KG1 (cell line): ENCODE data around the gene PPY.
"Not testable (repeated sequence)": the region's sequence is repeated elsewhere in the genome, so short reads cannot be mapped to it uniquely, and the experiment has no call there.

Source experiments
- DNase-seq: peaks from one replicate; lab custom pipeline; 2025; lab: John Stamatoyannopoulos, UW

Gene PPY

DNA sequence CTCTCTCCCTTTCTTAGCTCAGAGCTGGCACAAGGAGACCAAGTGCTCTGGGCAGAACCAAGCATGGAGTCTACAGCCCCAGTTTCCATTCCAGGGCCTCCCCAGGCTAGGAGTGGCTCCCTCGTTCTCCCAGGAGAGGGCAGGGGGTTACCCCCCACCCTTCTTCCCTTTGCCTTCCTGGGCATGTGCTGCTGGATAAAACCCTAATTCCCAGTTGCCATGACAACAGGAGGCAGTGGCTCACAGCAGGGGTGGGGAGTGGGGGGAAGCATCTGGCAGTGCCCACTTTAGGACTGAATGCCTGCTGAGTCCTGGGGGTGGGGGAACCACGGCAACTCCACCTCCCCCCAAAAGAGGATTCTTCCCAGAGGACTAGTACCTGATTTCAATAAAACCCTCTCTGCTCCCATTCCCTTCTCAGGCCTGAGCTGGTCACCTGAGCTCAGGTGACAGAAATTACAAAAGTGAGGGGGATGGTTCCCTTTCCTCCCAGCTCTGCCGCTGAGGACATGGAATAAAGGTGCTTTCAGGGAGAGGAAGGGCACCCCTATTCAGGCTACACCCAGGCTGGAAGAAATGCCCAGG lies 36.8 kb downstream of the PPY start:
- DNase-seq, result no peak

DNA sequence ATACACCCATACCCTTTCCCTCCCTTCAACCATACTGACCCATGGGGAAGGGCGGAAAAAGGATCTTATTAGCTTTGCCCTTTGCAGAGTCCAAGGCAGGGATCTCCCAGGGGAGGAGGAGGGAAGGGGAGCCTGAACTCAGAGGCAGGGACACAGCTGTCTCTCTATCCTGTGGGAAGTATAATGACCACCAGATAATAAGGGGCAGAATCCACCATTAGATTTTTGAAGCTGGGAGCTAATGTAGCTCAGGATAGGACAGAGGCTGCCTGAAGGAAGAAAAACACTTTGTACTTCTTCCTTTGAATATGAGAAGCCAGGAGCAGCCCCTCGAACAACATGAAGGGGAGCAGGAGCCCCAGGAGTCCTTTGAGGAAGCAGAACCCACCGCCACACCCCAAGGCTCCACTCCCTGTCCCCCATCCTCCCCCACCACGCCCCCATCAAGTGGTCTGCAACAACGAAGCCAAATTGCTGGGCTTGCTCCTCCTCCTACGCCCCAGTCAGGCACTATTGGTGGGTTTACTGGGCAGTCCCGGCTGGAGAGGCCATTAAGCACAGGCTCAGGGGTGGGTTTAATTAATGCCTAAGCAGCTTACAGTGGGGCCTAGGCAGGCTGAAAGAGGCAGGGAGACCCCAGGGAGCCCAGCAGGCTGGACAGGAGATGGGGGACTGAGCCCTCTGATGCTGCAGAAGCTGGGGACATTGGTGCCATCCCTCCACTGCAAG lies 40.3 kb downstream of the PPY start:
- no peak for DNase-seq

DNA sequence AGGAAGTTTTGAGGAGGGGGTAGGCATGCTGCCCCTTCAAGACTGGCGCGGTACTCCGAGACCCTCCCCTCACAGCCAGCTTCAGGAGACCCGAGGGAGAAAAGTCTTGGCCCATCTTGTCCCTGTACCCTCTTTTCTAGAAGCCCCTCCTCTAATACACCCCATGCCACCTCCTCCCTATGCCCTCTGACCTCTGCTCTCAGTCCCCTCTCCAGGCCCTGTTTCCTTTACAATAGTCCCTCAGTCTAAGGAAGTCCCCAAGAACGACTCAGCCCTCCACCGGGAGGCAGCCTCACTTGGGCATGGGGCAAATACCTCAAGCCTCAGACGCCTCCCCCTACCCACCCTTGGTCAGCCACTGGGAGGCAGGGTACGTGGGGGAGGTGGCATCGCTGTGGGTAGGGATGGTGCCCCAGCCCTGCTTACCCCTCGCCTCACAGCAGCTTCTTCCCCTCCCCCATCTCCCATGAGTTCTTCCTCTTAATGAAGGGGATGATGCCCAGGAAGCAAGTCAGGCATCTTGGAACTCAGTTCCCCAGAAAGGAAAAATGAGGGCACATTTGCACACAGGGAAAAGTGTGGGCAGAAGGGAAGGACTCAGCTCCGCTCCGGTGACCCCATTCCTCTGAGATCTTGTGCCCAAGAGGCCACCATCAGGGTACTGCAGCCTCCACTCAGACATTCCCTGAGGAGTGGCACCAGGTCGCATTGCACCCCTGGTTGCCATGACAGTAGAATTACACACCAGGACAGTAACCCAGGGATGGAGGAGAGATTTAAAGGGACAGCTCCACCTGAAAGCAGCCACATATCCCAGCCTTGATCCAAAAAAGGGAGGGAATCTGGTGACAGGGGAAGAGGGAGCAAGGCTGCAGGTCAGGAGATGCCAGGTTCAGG lies 41.2 kb downstream of the PPY start:
- no peak for DNase-seq

DNA sequence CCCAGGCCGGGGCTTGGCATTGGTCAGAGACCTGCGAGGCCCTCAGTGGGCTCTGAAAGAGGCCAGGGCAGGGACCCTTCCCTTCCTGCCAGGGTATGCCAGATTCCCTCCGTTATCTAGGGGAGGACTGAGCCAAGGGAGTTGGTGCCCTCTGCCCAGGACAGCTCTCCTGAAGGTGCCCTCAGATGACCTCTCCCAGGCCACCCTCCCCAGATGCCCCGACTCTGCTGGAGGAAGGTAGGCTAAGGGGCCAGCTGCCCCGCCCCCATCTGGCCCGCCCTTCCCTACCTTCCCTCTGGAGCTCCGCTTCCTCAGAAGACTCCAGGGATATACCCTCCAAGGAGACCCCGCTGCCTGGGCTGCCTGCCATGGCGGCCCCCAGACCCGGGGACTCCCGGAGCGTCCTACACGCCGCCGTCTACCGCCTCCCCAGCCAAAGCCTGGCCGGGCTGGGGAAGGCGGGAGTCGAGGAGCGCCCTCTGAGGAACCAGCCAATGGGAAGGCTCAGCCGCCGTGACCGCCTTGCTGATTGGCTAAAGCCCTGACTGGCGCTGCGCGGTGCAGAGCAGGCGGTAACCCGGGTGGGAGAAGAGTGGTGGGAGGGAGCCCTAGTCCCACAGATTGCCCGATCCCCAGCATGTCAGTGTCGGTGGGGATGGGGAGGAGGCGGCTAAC lies 42.0 kb downstream of the PPY start:
- DNase-seq, result no peak

DNA sequence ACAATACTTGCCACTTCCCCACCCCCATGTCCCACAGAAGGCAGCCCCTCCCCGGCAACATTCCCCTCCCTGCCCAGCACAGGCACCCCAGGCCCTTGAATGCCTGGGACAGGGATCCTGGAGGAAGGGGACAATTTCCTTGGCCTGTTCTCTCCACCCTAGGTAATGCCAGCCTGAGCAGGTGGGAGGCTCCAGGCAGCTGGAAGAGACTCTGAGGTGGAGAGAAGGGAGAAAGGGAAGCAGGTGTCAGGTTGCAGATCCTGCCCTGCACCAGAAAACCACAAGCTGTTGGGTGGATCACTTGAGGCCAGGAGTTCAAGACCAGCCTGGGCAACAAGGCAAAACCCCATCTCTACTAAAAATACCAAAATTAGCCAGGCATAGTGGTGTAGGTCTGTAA lies 43.8 kb downstream of the PPY start:
- DNase-seq, result no peak

DNA sequence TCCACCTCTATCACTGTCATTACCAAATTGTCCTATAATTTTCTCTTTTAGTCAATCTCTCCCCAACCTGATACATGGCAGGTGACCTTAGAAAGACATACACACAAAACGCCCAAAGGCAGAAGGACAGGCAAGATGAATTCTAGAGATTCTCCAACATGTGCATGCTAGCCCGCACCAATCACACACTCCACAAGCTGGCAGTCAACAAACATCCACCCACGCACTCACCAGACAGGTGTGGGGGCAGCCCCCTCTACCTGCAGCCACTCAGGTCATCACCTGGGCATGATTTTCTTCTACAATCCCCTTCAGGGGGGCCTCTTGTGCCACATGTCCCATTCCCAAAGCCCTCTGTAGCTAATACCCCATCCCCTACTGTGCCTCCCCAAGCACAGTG lies 44.4 kb downstream of the PPY start:
- DNase-seq, result no peak

DNA sequence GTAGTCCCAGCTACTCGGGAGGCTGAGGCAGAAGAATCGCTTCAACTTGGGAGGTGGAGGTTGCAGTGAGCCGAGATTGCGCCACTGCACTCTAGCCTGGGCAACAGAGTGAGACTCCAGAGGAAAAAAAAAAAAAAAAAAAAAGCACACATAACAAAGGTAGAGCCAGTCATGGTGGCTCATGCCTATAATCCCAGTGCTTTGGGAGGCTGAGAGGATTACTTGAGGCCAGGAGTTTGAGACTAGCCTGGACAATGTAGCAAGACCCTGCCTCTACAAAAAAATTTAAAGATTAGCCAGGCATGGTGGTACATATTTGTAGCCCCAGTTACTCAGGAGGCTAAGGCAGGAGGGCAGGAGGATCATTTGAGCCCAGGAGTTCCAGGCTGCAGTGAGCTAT lies 47.8 kb downstream of the PPY start:
- DNase-seq, result not testable (repeated sequence)

DNA sequence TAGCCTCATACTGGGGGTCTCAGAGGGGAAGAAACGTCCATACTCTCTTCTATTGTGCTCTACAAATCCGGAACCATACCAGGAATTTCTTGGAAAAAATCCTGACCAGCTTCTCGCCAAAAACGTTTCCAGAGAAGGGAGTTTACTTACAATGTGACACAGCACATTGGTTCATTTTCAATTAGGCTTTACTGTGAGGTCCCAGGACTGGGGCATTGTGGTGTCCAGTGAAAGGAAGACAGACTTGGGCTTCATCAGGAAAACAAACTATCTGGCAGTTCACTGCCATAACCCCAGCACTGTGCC lies 49.7 kb downstream of the PPY start:
- DNase-seq, result no peak

DNA sequence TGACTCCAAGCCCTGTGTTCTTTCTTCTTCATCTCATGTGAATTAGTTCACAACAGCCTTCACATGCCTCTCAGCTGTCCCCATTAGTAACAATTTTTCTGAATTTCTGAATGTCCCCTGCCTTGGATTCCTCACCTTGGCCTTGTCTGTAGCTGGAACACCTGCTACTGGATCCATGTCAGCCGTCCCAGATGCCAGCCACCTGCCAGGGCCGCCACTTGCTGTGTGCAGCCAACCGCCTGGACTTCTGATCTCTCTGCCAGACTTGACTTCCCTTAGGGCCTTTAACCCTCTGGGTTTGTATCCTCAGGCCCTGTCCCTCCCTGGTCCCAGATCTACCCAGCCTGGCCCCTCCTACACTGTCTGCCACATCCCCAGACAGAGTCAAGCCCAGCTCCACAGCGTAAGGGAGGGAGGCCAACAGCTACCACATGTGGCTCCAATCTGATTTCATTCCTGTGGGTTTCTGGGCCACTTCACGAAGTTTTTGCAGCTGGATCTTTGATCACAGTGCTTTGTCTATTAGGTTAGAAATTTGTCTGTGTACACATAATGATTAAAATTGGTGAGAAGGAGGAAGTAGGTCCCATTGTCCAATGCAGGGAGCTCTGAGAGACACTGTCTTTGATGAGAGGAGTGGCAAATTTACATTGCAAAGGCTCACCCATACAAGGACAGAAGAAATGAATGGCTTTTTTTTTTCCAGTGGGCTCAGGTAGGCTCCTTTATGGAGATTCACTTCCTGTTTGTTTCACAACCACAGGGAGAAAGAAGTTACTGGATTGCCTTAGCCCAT lies 50.2 kb downstream of the PPY start:
- DNase-seq, result no peak
